T-helper 17 cell (primary cell): ENCODE data around the gene ADAMTSL1. TPM values are rescaled to one million over a fixed set of nuclear protein-coding genes. Genes with fewer than 3 reads are reported as not detected.

ENCODE experiments used
- ATAC-seq: fragments of 150-1000 bp; cut with Tn5 transposase; 2 replicates; pipeline ENCODE4 v1.10.0; 2021; ENCODE audit warnings: mild to moderate bottlenecking, moderate library complexity
- DNase-seq, 3 donors: peaks; one replicate each; pipeline versions ENCODE4 v3.0.0 to v3.0.0-alpha.2; 2020 to 2021
- H3K9me3 ChIP-seq: one replicate; pipeline ENCODE4 v1.7.0; 2013; ENCODE audit warnings: low read length, mild to moderate bottlenecking; ENCODE audit not compliant: control insufficient read depth, poor library complexity, severe bottlenecking
- H3K27ac Mint-ChIP-seq: one replicate; pipeline ENCODE4 v1.8.0; 2022; ENCODE audit warnings: mild to moderate bottlenecking, moderate library complexity, mixed read lengths
- H3K27me3 Mint-ChIP-seq: one replicate; pipeline ENCODE4 v1.8.0; 2022; ENCODE audit warnings: mixed read lengths
- H3K36me3 Mint-ChIP-seq: one replicate; pipeline ENCODE4 v1.8.0; 2022; ENCODE audit warnings: low read depth, mixed read lengths
- H3K4me1 Mint-ChIP-seq: one replicate; pipeline ENCODE4 v1.8.0; 2022; ENCODE audit warnings: mild to moderate bottlenecking, mixed read lengths
- H3K4me3 Mint-ChIP-seq: one replicate; pipeline ENCODE4 v1.8.0; 2022; ENCODE audit warnings: mild to moderate bottlenecking, moderate library complexity, mixed read lengths
- total RNA-seq, 4 donors: library from RNA in 2 of 4; stranded (reverse) in 2 of 4; gene quantifications; one replicate each; pipeline ENCODE4 v1.2.3 and lab custom pipeline; 2022 to 2026

The ADAMTSL1 gene
- total RNA-seq, 2 donors from 2014 or later, result not detected

DNA sequence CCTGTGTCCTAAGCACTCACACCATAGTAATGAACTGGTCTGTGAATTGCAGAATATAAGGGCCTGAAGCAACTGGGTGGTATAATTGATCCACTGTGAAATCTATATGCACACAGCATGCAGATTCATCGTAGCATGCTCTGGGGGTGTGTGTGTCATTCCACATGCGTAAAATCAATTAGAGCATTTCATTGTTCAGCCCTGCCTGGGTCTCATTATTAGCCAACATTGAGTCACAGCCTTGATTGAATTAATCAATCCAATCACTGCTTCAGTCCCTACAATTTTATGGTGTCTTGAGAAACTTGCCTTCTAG lies 248.0 kb downstream of the ADAMTSL1 start:
- Mint-ChIP-seq H3K36me3 (no peaks in the 10 kb centered on the region), H3K4me3 (no peak overlapping the region), H3K27me3 (peaks cover 5% of the 10 kb centered on the region), H3K4me1 (no peaks in the 10 kb centered on the region), H3K27ac (no peak overlapping the region)
- H3K9me3 ChIP-seq, result no peaks in the 10 kb centered on the region
- no peak for ATAC-seq
- no peak for DNase-seq

DNA sequence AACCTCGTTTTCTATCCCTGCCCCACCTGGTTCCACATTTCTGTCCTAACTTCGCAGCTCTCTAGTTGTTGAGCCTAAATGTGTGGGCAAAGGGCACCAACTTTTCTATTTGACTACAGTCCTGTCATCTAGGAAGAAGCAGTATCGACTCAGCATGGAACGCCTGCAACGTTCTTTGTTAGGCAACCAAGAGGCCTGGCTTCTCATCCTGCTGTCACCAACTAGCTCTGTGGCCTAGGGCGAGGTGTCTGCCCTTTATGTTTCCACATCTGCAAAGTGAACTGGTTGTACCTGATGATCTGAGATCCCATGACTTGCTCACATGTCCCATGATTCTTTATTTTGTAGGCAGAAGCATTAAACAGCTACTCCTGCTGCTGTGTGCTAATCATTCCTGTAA lies 248.9 kb downstream of the ADAMTSL1 start:
- no peak for DNase-seq
- H3K27me3 Mint-ChIP-seq, result peaks cover 5% of the 10 kb centered on the region
- H3K4me3 Mint-ChIP-seq, result no peak overlapping the region
- no peak for ATAC-seq
- H3K36me3 Mint-ChIP-seq, result no peaks in the 10 kb centered on the region
- H3K4me1 Mint-ChIP-seq, result no peaks in the 10 kb centered on the region
- no peak overlapping the region for H3K27ac Mint-ChIP-seq
- no peaks in the 10 kb centered on the region for H3K9me3 ChIP-seq

DNA sequence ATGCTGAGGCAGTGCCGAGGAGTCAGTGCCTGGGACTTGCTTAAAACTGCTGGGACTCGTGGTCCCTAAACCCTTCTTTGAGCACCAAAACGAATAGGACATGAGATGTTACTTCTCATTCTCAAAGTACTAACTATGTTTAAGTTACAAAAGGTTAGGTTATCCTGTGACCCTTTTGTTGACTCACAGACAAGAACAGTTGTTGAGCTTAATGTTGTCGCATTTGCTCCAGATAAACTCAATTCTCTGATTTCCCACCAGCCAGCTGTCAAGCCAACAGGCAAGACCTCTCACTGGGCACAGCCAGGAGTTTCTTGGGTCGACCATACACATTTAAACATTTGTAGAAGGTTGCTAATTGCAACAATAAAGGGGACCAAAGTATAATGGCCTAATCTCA lies 249.4 kb downstream of the ADAMTSL1 start:
- Mint-ChIP-seq H3K27ac (no peak overlapping the region), H3K4me3 (no peak overlapping the region), H3K36me3 (no peaks in the 10 kb centered on the region), H3K27me3 (peaks cover 5% of the 10 kb centered on the region), H3K4me1 (no peaks in the 10 kb centered on the region)
- no peak for DNase-seq
- ATAC-seq, result no peak
- no peaks in the 10 kb centered on the region for H3K9me3 ChIP-seq

DNA sequence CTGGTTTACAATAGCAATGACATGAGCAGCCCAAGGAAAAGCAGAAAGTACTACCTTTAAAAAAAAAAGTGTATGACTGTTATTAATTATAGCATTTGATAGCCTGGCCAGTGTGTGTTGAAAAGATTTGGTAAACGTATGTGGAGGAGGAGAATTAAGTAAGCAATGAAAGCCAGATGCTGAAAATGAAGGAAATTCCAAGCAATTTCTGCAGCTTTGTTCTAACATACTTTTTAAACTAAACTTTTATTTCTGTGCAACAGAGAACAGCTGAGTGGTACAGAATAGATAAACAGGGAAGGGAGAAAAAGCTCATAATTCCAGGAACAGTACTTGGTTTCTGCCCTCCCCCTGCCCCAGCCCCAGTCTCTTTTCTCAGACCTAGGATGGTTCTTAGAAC lies 252.6 kb downstream of the ADAMTSL1 start:
- ATAC-seq (no peak), DNase-seq (no peak)
- no peaks in the 10 kb centered on the region for H3K36me3 Mint-ChIP-seq
- no peak overlapping the region for H3K4me3 Mint-ChIP-seq
- no peaks in the 10 kb centered on the region for H3K4me1 Mint-ChIP-seq
- no peak overlapping the region for H3K27ac Mint-ChIP-seq
- H3K27me3 Mint-ChIP-seq, result peaks cover 9% of the 10 kb centered on the region
- no peaks in the 10 kb centered on the region for H3K9me3 ChIP-seq

DNA sequence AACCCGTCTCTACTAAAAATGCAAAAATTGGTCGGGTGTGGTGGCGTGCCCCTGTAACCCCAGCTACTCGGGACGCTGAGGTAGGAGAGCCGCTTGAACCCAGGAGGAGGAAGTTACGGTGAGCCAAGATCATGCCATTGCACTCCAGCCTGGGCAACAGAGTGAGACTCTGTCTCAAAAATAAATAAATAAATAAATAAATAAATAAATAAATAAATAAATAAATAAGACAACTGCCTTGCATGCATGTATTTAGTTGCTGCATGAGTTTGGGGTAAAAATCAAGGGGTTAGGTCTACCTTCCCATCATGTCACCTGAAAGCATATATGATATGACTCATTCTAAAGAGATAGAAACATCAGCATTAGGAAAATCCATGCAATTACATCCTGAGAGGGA lies 254.0 kb downstream of the ADAMTSL1 start:
- Mint-ChIP-seq H3K27ac (no peak overlapping the region), H3K4me3 (no peak overlapping the region)

DNA sequence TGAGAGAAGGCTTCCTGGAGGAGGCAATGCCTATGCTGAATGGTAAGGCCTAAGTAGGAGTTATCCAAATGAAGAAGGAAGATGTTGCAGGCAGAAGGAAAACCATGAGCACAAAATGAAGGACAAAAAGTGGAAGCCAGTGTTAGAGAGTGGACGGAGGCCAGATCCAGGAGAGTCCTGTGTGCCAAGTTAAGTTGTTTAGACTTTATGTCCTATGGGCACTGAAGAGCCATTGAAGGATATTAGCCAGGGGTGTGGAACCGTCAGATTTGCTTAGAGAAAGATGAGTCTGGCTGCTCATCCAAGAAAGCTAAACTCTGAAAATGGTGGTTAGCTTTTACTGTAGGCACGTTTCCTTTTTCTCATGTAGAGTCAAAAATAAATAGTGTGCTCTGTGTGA lies 254.7 kb downstream of the ADAMTSL1 start:
- DNase-seq, result no peak
- Mint-ChIP-seq H3K27ac (no peak overlapping the region), H3K4me3 (no peak overlapping the region), H3K36me3 (no peaks in the 10 kb centered on the region), H3K4me1 (no peaks in the 10 kb centered on the region), H3K27me3 (peaks cover 9% of the 10 kb centered on the region)
- ATAC-seq, result no peak
- H3K9me3 ChIP-seq, result no peaks in the 10 kb centered on the region

More for the DNA sequence above, 254.0 kb downstream of the ADAMTSL1 start:
- Mint-ChIP-seq H3K4me1 (no peaks in the 10 kb centered on the region), H3K36me3 (no peaks in the 10 kb centered on the region), H3K27me3 (peaks cover 9% of the 10 kb centered on the region)
- no peak for ATAC-seq
- H3K9me3 ChIP-seq, result no peaks in the 10 kb centered on the region
- no peak for DNase-seq

DNA sequence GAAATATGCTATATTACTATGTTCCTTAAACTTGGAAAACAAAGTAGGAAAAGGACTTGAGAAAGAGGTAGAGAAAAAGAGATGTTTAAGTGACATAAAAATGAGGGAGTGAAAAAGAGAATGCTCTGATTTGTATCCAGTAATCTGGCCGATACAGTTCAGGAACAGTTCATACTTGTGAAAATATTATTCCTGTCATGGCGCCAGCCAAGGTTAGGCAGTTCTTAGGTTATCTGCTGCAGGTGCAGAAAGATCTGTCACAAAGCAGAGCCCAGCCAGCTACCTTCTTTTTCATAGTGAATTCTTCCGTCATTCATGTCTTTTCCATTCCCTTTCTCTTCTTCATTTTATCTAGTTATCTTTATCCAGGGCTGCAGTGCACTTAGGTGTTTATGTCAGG lies 256.3 kb downstream of the ADAMTSL1 start:
- Mint-ChIP-seq H3K27ac (no peak overlapping the region), H3K4me1 (no peaks in the 10 kb centered on the region), H3K4me3 (no peak overlapping the region), H3K36me3 (no peaks in the 10 kb centered on the region), H3K27me3 (peaks cover 4% of the 10 kb centered on the region)
- DNase-seq, result no peak
- no peak for ATAC-seq
- H3K9me3 ChIP-seq, result no peaks in the 10 kb centered on the region

DNA sequence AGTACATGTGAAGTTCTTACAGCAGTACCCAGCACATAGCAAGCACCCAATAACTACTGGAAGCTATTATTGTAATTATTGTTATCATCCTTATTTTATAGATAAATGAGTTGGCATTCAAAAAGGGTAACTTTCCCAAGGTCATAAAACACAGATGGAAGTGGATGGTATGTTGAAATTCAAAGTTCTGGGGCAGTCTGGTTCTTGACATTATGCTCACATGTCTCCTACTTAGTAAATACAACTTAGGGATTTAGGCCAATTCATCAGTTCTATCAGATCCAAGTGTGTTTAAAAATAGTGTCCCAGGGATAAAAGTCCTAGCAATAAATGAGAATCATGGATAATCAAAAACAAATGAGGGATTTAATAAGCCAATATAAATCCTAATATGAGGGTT lies 265.2 kb downstream of the ADAMTSL1 start:
- Mint-ChIP-seq H3K27ac (no peak overlapping the region), H3K27me3 (no peaks in the 10 kb centered on the region), H3K36me3 (no peaks in the 10 kb centered on the region), H3K4me3 (no peak overlapping the region), H3K4me1 (no peaks in the 10 kb centered on the region)
- no peak for ATAC-seq
- H3K9me3 ChIP-seq, result no peaks in the 10 kb centered on the region
- no peak for DNase-seq

DNA sequence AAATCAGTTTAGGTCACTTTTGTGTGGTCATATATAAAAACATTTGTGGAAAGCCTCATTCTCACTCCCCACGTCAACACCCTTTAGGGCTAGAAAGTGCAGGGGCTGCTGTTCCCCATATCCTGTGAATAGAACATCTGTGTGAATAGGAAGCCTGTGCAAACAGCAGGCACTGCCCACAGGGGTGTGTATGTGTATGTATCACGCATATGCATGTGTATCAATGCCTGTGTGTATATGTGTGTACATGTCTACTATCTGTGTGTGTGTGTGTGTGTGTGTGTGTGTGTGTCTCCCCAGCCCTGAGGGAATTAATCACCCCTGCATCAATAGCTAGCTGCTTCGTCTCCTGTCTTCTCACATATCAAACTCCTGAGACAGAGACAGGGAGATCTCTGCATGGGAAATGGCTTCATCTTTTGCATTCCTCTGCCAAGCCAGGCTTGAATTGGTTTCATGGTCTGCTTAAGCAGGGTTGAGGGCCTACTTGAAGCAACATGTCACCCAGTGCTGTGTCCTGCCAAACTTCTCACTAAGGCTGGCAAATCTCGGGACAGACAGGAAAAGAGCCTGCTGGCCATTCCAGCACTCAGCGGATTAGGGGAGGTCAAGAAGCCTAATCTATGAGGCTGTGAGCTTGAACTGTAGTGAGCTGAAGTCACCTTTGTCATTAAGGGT lies 265.8 kb downstream of the ADAMTSL1 start:
- H3K9me3 ChIP-seq, result no peaks in the 10 kb centered on the region
- H3K4me1 Mint-ChIP-seq, result no peaks in the 10 kb centered on the region
- no peaks in the 10 kb centered on the region for H3K36me3 Mint-ChIP-seq
- no peak overlapping the region for H3K27ac Mint-ChIP-seq
- ATAC-seq (no peak), DNase-seq (no peak)
- H3K4me3 Mint-ChIP-seq, result no peak overlapping the region
- H3K27me3 Mint-ChIP-seq, result peaks cover 5% of the 10 kb centered on the region

DNA sequence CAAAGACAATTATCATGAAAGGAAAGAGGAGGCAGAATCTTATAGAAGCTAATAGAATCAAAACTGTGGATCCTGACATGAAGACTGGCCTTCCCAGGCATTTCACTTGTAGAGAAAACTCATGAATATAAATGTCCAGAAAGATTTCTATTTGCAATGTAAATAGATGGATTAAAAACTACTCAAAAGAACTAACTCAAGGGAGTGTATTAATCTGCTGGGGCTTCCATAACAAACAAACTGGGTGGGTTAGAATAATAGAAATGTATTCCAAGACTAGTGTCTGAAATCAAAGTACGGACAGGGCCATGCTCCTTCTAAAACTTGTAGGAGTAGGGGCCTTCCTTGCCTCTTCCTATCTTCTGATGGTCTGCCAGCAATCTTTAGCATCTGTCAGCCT lies 267.4 kb downstream of the ADAMTSL1 start:
- DNase-seq (no peak), ATAC-seq (no peak)
- Mint-ChIP-seq H3K27me3 (peaks cover 8% of the 10 kb centered on the region), H3K36me3 (no peaks in the 10 kb centered on the region), H3K4me3 (no peak overlapping the region), H3K27ac (no peak overlapping the region), H3K4me1 (no peaks in the 10 kb centered on the region)
- no peaks in the 10 kb centered on the region for H3K9me3 ChIP-seq

DNA sequence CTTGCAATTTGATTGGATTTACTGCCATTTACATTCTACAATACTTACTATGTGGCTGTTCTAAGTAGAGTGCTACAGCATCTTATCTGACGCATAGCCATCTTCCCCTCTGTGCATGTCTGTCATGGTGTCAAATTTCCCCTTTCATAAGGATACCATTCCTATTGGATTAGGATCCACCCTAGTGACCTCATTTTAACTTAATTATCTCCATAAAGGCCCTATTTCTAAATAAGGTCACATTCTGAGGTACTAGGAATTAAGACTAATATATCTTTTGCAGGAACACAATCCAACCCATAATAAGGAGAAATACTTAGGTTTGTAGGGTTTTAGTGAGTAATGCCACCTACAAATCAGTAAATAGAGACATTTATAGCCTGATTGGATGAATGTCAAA lies 268.0 kb downstream of the ADAMTSL1 start:
- H3K27ac Mint-ChIP-seq, result no peak overlapping the region
- H3K36me3 Mint-ChIP-seq, result no peaks in the 10 kb centered on the region
- ATAC-seq (no peak), DNase-seq (no peak)
- H3K4me3 Mint-ChIP-seq, result no peak overlapping the region
- H3K4me1 Mint-ChIP-seq, result no peaks in the 10 kb centered on the region
- no peaks in the 10 kb centered on the region for H3K9me3 ChIP-seq
- peaks cover 8% of the 10 kb centered on the region for H3K27me3 Mint-ChIP-seq

DNA sequence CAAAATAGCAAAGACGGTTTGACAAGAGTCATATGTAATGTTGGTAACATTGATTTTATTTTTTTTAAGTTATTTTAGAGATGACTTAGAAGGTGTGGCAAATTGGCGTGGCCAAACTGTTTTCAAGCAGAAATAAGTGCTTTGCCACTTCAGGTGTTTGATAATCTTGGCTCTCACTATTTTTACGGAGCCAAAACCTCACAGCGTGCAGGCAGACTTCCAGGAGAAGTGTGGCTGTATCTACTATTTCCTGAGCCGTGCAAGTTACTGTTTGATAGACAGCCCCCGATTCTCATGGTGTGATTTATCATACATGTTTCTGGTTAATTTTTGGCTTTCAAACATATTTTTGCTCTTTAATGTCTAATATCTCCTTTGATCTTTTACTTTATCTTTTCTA lies 269.5 kb downstream of the ADAMTSL1 start:
- H3K9me3 ChIP-seq, result no peaks in the 10 kb centered on the region
- DNase-seq, result no peak
- ATAC-seq, result no peak
- Mint-ChIP-seq H3K4me1 (no peaks in the 10 kb centered on the region), H3K4me3 (no peak overlapping the region), H3K27me3 (peaks cover 8% of the 10 kb centered on the region), H3K27ac (no peak overlapping the region), H3K36me3 (no peaks in the 10 kb centered on the region)

DNA sequence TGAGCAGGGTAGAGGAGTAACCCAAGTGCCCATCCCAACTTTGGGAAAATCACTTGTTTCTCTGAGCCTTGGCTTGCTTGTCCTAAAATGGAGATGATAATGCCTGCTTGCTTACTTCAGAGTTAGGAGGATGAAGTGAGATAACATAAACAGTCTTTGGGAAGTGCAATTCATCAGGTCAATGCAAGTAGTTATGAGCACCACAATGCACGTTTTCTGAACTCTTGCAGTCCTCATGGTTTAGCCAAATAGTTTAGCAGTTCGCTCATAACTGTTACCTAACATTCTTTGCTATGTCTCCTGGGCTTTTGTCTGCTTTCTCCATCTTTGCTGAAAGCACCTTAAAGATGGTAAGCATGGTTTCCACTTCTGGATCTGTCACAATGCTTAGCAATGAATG lies 270.0 kb downstream of the ADAMTSL1 start:
- no peaks in the 10 kb centered on the region for H3K4me1 Mint-ChIP-seq
- H3K27ac Mint-ChIP-seq, result no peak overlapping the region
- no peak overlapping the region for H3K4me3 Mint-ChIP-seq
- no peak for DNase-seq
- ATAC-seq, result no peak
- peaks cover 10% of the 10 kb centered on the region for H3K27me3 Mint-ChIP-seq
- no peaks in the 10 kb centered on the region for H3K9me3 ChIP-seq
- H3K36me3 Mint-ChIP-seq, result no peaks in the 10 kb centered on the region

DNA sequence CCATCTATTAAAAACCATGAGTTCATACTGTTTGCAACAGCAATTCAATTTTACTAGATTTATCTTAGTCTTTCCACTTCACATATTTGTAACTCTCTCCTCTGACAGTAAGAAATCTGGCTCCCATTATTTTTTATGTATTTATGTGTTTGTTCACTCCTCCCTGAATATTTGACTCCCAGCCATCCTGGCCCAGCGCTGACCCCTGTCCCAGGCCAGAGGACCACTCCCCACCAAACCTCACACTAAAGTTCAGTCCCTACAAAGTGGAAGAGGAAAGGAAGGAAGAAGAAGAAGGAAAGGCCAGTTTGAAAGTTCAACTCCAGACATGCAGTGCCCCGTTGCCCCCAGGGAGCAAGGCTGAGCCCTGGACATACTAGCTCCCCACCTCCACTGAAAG lies 271.8 kb downstream of the ADAMTSL1 start:
- Mint-ChIP-seq H3K27ac (no peak overlapping the region), H3K27me3 (peaks cover 15% of the 10 kb centered on the region), H3K4me3 (no peak overlapping the region), H3K4me1 (no peaks in the 10 kb centered on the region), H3K36me3 (no peaks in the 10 kb centered on the region)
- ATAC-seq (no peak), DNase-seq (no peak)
- H3K9me3 ChIP-seq, result no peaks in the 10 kb centered on the region
